OCI-LY1 (cell line): ENCODE measurements around the gene ZNF185.

Source experiments
- EZH2 ChIP-seq: fragments of 200-600 bp; sonication (generic), shearing (Covaris generic); IDR thresholded peaks from 2 replicates; pipeline ENCODE4 v1.8.0; 2017; ENCODE audit warnings: borderline replicate concordance, mixed run types, mild to moderate bottlenecking, antibody characterized with exemption, low read length, moderate library complexity, mixed read lengths
- TF ChIP-seq, protein P1 (sequence below): fragments of 200-600 bp; sonication (generic), shearing (Covaris generic); IDR thresholded peaks from 2 replicates; pipeline ENCODE4 v1.5.1; 2017; ENCODE audit warnings: mild to moderate bottlenecking, antibody characterized with exemption, low read length, moderate library complexity, mixed read lengths

DNA sequence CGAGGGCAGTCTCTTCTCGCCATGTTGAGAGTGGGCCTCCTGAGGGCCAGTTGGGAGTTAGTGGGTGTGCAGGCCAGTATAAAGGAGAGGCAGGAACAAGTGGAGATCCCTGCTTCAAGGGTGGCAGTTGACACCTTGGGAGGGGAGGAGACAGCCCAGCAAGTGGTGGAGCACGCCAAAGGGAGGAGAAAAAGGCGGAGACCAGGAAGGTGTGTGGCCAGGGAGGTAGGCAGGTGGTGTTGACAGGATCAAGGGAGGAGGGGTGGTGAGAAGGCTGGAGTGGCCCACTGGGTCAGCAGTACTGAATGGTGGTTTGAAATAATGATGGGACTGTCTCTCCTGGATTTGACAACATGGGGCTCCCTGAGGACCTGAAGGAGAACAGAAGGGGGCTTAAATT, 32.6 kb downstream of the ZNF185 start:
- TF ChIP-seq, protein P1, sequence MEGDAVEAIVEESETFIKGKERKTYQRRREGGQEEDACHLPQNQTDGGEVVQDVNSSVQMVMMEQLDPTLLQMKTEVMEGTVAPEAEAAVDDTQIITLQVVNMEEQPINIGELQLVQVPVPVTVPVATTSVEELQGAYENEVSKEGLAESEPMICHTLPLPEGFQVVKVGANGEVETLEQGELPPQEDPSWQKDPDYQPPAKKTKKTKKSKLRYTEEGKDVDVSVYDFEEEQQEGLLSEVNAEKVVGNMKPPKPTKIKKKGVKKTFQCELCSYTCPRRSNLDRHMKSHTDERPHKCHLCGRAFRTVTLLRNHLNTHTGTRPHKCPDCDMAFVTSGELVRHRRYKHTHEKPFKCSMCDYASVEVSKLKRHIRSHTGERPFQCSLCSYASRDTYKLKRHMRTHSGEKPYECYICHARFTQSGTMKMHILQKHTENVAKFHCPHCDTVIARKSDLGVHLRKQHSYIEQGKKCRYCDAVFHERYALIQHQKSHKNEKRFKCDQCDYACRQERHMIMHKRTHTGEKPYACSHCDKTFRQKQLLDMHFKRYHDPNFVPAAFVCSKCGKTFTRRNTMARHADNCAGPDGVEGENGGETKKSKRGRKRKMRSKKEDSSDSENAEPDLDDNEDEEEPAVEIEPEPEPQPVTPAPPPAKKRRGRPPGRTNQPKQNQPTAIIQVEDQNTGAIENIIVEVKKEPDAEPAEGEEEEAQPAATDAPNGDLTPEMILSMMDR, result no peak
- no peak for TF ChIP-seq EZH2
